ENCODE measurements around the gene TMEM145.

GRCh38 chr19:42288881-42289555, 24.1 kb upstream of the TMEM145 start:
- TF ChIP-seq POLR2AphosphoS5 (IDR thresholded peaks at IDR 0.05; ENCODE audit: low read depth, low read length) = no peak
- TF ChIP-seq REST (IDR thresholded peaks at IDR 0.05; ENCODE audit: insufficient read depth in 1 of 2, low read depth in 2 of 2, low read length in 2 of 2) = no peak
- no peak for TF ChIP-seq SIN3A (IDR thresholded peaks at IDR 0.05; ENCODE audit: borderline replicate concordance, insufficient read depth, low read length)
- no peak for TF ChIP-seq TAF1 (IDR thresholded peaks at IDR 0.05; ENCODE audit: borderline replicate concordance, insufficient read depth, low read length)
- TF ChIP-seq FOXP2 (optimal IDR thresholded peaks at IDR 0.05; ENCODE audit: borderline replicate concordance, extremely low read depth, extremely low read length, insufficient read depth) = no peak
